GM12873 (cell line): Measurements from ENCODE around the gene SORD.

ENCODE experiments used
- TF ChIP-seq, protein P1 (sequence below): IDR thresholded peaks from 2 replicates; pipeline ENCODE4 v1.5.1; 2012; ENCODE audit warnings: low read depth, mild to moderate bottlenecking, moderate library complexity, low read length, control low read depth; ENCODE audit not compliant: insufficient read depth; ENCODE audit errors: missing control alignments

SORD gene

GRCh38 chr15:45030743-45031142 lies 7.7 kb downstream of the SORD start:
- TF ChIP-seq, protein P1, sequence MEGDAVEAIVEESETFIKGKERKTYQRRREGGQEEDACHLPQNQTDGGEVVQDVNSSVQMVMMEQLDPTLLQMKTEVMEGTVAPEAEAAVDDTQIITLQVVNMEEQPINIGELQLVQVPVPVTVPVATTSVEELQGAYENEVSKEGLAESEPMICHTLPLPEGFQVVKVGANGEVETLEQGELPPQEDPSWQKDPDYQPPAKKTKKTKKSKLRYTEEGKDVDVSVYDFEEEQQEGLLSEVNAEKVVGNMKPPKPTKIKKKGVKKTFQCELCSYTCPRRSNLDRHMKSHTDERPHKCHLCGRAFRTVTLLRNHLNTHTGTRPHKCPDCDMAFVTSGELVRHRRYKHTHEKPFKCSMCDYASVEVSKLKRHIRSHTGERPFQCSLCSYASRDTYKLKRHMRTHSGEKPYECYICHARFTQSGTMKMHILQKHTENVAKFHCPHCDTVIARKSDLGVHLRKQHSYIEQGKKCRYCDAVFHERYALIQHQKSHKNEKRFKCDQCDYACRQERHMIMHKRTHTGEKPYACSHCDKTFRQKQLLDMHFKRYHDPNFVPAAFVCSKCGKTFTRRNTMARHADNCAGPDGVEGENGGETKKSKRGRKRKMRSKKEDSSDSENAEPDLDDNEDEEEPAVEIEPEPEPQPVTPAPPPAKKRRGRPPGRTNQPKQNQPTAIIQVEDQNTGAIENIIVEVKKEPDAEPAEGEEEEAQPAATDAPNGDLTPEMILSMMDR = no peak

DNA sequence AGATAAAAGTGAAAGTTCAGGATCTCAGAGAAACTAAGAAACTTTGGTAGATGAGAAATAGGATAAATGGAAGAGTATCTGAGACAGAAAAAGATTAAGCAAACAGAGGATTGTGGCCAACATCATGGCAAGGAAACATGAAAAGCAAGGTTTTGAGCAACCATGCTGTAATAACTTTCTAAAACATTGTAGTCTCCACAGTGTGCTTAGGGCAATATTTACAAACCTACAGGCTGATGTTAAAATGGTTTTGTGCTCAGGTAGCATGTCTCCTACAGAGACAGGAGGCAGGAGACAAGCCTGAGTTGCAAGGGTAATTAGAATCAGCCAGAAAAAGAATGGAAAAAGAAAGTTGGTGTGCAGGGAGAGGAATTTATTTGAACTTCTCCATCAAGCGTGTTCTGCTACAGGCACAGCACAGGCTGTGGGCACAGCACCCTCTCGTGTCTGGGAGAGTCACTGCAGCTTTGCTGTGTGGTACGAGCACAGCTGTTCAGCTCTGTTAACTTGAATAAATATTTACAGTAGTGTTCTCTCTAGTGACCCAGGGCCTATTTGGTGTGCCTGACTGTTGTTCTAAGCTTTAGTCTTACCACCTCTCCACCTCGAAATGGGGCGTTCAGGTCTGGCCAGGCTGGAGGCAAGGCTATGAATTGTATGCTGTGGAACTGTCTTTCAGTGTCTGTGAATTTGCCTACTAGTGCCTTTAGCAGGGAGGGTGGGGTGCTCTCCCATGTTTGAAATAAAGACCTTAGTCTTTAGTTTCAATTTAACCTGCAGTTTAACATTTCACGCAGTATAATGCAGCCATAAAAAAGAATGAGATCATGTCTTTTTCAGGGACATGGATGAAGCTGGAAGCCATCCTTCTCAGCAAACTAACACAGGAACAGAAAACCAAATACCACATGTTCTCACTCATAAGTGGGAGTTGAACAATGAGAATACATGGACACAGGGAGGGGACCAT lies 14.1 kb downstream of the SORD start:
- TF ChIP-seq, protein P1 = peak; percentile 96

- TF ChIP-seq, protein P1 = no peak
Observed at GRCh38 chr15:45037936-45038335, 14.9 kb downstream of the SORD start.

- TF ChIP-seq, protein P1 = no peak
Observed at GRCh38 chr15:45048794-45049631, 26.0 kb downstream of the SORD start.

DNA sequence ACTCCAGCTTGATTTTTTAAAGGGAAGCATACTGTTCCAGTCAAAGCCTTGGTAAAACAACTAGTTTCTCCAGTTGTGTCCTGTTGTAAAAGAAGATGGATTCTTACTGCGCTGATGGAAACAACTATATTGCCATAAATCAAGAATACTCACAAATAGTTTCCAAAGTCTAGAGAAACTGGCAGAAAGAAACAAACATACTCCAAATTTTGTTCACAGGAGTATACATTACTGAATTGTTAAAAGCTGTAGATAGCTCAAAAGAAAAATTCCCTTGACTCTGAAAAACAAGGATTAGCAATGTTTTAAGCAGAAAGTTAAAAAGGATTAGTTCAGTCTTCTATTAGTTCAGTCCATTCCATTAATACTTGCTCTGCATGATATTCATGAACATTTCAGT lies 27.6 kb downstream of the SORD start:
- TF ChIP-seq, protein P1 = no peak

DNA sequence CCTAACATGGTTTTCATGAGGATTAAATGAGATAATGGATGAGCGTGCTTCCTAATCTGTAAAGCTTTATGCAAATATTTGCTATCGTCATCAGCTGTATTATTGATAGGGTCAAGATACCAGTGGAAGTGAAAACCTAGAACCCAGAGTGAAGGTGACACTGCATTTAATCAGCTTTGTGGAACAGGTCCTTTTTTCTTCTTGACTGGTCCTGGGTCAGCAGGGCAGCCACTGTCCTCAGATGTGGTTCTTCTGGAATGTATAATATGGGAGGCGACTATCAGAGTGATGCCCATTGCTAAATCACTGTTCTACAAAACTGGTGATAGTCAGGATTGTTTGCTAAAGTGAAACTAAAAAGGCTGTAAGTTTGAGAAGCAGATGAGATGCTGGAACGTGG lies 41.4 kb downstream of the SORD start:
- TF ChIP-seq, protein P1 = no peak

DNA sequence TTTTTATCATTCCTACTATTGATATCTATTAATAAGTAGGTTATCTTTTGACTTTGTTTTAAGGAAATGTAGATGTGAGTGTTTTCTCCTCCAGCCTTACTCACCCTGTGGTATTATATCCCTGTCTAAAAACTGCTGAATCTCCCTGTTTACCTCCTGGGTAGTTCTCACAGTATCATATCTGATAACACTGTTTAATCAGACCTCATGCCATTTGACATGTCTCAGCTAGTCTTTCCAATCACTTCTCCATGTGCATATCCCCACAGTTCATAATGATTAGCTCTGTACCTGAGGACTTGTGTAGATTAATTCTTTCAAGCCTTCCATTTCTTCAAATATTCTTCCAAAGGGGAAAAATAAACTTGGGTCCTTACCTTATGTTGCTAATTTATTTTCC lies 60.2 kb downstream of the SORD start:
- TF ChIP-seq, protein P1 = no peak
